B cell (primary cell): ENCODE results near the gene KCTD5. TPM values are rescaled to one million over a fixed set of nuclear protein-coding genes. Genes with fewer than 3 reads are reported as not detected.

Source experiments
- ATAC-seq: fragments of 200-7000 bp; cut with Tn5 transposase; one replicate; pipeline ENCODE4 v1.10.0; 2021; ENCODE audit warnings: low read depth, mild to moderate bottlenecking, moderate number of reproducible peaks, moderate library complexity
- CTCF ChIA-PET: fragments of 350-600 bp; sonication (Branson Sonifier 250); formaldehyde crosslinking; loops from one replicate; lab custom pipeline; 2021; ENCODE audit warnings: antibody characterized with exemption, inconsistent platforms; lab: Charles Lee
- POLR2A ChIA-PET: fragments of 350-600 bp; sonication (Branson Sonifier 250); formaldehyde crosslinking; loops from one replicate; lab custom pipeline; 2021; ENCODE audit warnings: antibody characterized with exemption; lab: Charles Lee
- DNase-seq: peaks from one replicate; pipeline ENCODE4 v3.0.0; 2013
- H2AFZ ChIP-seq: 2 replicates; pipeline ENCODE4 v1.6.1; 2012; ENCODE audit warnings: mild to moderate bottlenecking, low read depth, low read length; ENCODE audit not compliant: insufficient read depth, poor library complexity, severe bottlenecking
- H3K27ac ChIP-seq, 2 donors: 1 replicate in 1 of 2; 2 replicates in 1 of 2; pipeline ENCODE4 v1.5.1; 2012 to 2013; ENCODE audit warnings: low read length in 2 of 2, mild to moderate bottlenecking in 2 of 2, moderate library complexity in 1 of 2
- H3K27me3 ChIP-seq, 4 experiments: fragments of 200-600 bp in 1 of 4; sonication (generic) in 1 of 4; replicated peaks in 1 of 4; 1 replicate in 2 of 4; 2 replicates in 2 of 4; pipeline versions ENCODE4 v1.6.1 to v1.7.0; 2013 to 2016; ENCODE audit warnings: low read length in 3 of 4, mild to moderate bottlenecking in 2 of 4, mixed read lengths in 1 of 4, moderate library complexity in 1 of 4; ENCODE audit not compliant: insufficient read depth in 4 of 4, control insufficient read depth in 3 of 4; ENCODE audit errors: control extremely low read depth in 1 of 4
- H3K36me3 ChIP-seq, 2 experiments: replicated peaks in 1 of 2; 1 replicate in 1 of 2; 2 replicates in 1 of 2; pipeline versions ENCODE4 v1.6.1 to v1.7.1; 2013; ENCODE audit warnings: low read length in 1 of 2; ENCODE audit not compliant: insufficient read depth in 2 of 2, control insufficient read depth in 1 of 2; ENCODE audit errors: control extremely low read depth in 1 of 2, extremely low read depth in 1 of 2
- H3K4me1 ChIP-seq, 2 donors: fragments of 200-600 bp in 1 of 2; sonication (generic) in 1 of 2; 1 replicate in 1 of 2; 2 replicates in 1 of 2; pipeline versions ENCODE4 v1.5.1 to v1.6.1; 2013 to 2017; ENCODE audit warnings: low read length in 2 of 2; ENCODE audit not compliant: control insufficient read depth in 2 of 2, insufficient read depth in 2 of 2
- H3K4me2 ChIP-seq: replicated peaks from 2 replicates; pipeline ENCODE3; 2012; ENCODE audit warnings: mild to moderate bottlenecking, low read depth, low read length; ENCODE audit not compliant: poor library complexity, severe bottlenecking
- H3K4me3 ChIP-seq, 5 experiments: fragments of 200-600 bp in 1 of 5; sonication (generic) in 1 of 5; 1 replicate in 3 of 5; 2 replicates in 2 of 5; pipeline versions ENCODE4 v1.5.1 to v1.7.0; 2011 to 2016; ENCODE audit warnings: low read length in 4 of 5, mild to moderate bottlenecking in 4 of 5, low read depth in 2 of 5, control low read depth in 1 of 5, moderate library complexity in 1 of 5; ENCODE audit not compliant: insufficient read depth in 1 of 5; ENCODE audit errors: control extremely low read depth in 1 of 5, extremely low read depth in 1 of 5
- H3K79me2 ChIP-seq: fragments of 200-600 bp; sonication (generic); one replicate; pipeline ENCODE4 v1.6.0; 2016; ENCODE audit warnings: low read length; ENCODE audit not compliant: control insufficient read depth, insufficient read depth
- H3K9ac ChIP-seq: fragments of 200-600 bp; sonication (generic); 2 replicates; pipeline ENCODE4 v1.6.1; 2017; ENCODE audit warnings: mild to moderate bottlenecking, low read length, moderate library complexity
- H3K9me3 ChIP-seq, 3 donors: one replicate each; pipeline versions ENCODE4 v1.6.1 to v1.7.1; 2013; ENCODE audit warnings: low read length in 2 of 3; ENCODE audit not compliant: control insufficient read depth in 2 of 3, insufficient read depth in 1 of 3; ENCODE audit errors: control extremely low read depth in 1 of 3
- H4K20me1 ChIP-seq: 2 replicates; pipeline ENCODE4 v1.6.0; 2012; ENCODE audit warnings: mild to moderate bottlenecking, low read length; ENCODE audit not compliant: insufficient read depth, control insufficient read depth, poor library complexity, severe bottlenecking
- H3K27ac Mint-ChIP-seq: one replicate; pipeline ENCODE4 v1.8.0; 2021; ENCODE audit warnings: mixed read lengths
- H3K27me3 Mint-ChIP-seq: one replicate; pipeline ENCODE4 v1.8.0; 2021; ENCODE audit warnings: mixed read lengths
- H3K4me1 Mint-ChIP-seq: one replicate; pipeline ENCODE4 v1.8.0; 2021; ENCODE audit warnings: mixed read lengths
- H3K4me3 Mint-ChIP-seq: one replicate; pipeline ENCODE4 v1.8.0; 2021; ENCODE audit warnings: mixed read lengths
- H3K9me3 Mint-ChIP-seq: one replicate; pipeline ENCODE4 v1.8.0; 2022; ENCODE audit warnings: mixed read lengths; ENCODE audit not compliant: insufficient read depth
- CTCF ChIP-seq: fragments of 200-600 bp; IDR thresholded peaks from one replicate; pipeline ENCODE4 v1.8.0; 2022; ENCODE audit warnings: antibody characterized with exemption, mild to moderate bottlenecking
- EZH2 ChIP-seq: IDR thresholded peaks from 2 replicates; pipeline ENCODE4 v1.6.1; 2012; ENCODE audit warnings: borderline replicate concordance, low read depth, mild to moderate bottlenecking, moderate library complexity, low read length; ENCODE audit not compliant: insufficient read depth, poor library complexity, severe bottlenecking
- WGBS: methylation state at CpG from one replicate; pipeline ENCODE4 v1.1.5; 2013; ENCODE audit warnings: missing lambda C conversion rate; ENCODE audit not compliant: insufficient coverage; 5-methylcytosine and 5-hydroxymethylcytosine counted together
- intact Hi-C: fragments of 100-400 bp; cut with micrococcal nuclease; formaldehyde crosslinking; loops from one replicate; pipeline ENCODE4 v1.10.0; 2022
- polyA plus RNA-seq: library from polyadenylated mRNA; depleted of rRNA; stranded (reverse); fragments of >200 nt; gene quantifications from 2 replicates; pipeline ENCODE4 v1.2.3, GENCODE V29; 2012
- total RNA-seq, 2 donors: library from RNA; stranded (reverse); fragments of 120-200 nt in 1 of 2; gene quantifications; 1 replicate in 1 of 2; 2 replicates in 1 of 2; pipeline versions ENCODE4 v1.2.3 to v1.2.4, GENCODE V29; 2013 to 2022

KCTD5 gene
- total and polyA plus RNA-seq, 2 donors (not counting 1 experiment from before 2014, with no cell fraction given) = 17.2 to 37.3 TPM

GRCh38 chr16:2752035-2752849 is 69.9 kb downstream of the KCTD5 start, which contains the start of gene SRRM2:
Gene SRRM2 (plus strand): TSS chr16:2752638. CDS start chr16:2756365, 3,727 bp downstream.
- Mint-ChIP-seq H3K9me3 (peaks cover 2% of the 10 kb centered on the region), H3K27me3 (no peaks in the 10 kb centered on the region), H3K27ac (peak within 1 kb of the TSS; percentile 99), H3K4me1 (peaks cover 50% of the 10 kb centered on the region), H3K4me3 (peak within 1 kb of the TSS; percentile 95)
- peaks cover 36 to 45% of the 10 kb centered on the region in 2 donors for H3K4me1 ChIP-seq
- peaks cover 64% of the 10 kb centered on the region for H3K79me2 ChIP-seq
- ATAC-seq = peak; percentile 83
- peaks cover 0 to 10% (median 3%) of the 10 kb centered on the region in 3 donors for H3K9me3 ChIP-seq
- DNase-seq = peak; percentile 100
- H3K4me3 ChIP-seq = peak within 1 kb of the TSS; percentile 68 to 97 (median 82)
- 4% methylated on average over 93 of the region's 99 CpGs for WGBS
- H2AFZ ChIP-seq = peak within 1 kb of the TSS; percentile 99
- peak within 1 kb of the TSS; percentile 92 for H3K9ac ChIP-seq
- H3K4me2 ChIP-seq = peak within 1 kb of the TSS; percentile 97
- peak within 1 kb of the TSS; percentile 95 to 98 for H3K27ac ChIP-seq
- TF ChIP-seq EZH2 = no peak
- no peak for TF ChIP-seq CTCF
- H3K27me3 ChIP-seq = no peaks in the 10 kb centered on the region
- ChIA-PET POLR2A (interaction anchor here (0.6 to 3.5 kb wide), 3 partner anchors 15 to 1612 kb away, joined by 3 to 31 read pairs (median 4); partner anchors contain the start of gene ELOB), CTCF (interaction anchor here (0.6 to 0.7 kb wide), 2 partner anchors 116 to 1972 kb away, joined by 3 read pairs; no protein-coding TSS in a partner anchor)
- H3K36me3 ChIP-seq = peaks cover 0 to 8% of the 10 kb centered on the region in 2 experiments
- intact Hi-C loops = loop anchor here (1.0 to 5.0 kb wide), 5 partner anchors 25 to 270 kb away; partner anchors contain the start of genes ELOB, FLYWCH1, FLYWCH2 and HCFC1R1
- peaks cover 45% of the 10 kb centered on the region for H4K20me1 ChIP-seq
